ENCODE data around the gene KISS1R. TPM values are rescaled to one million over a fixed set of nuclear protein-coding genes. Genes with fewer than 3 reads are reported as not detected.

Gene KISS1R
- total RNA-seq, 1 experiment from 2014 or later = 16.6 TPM

- H3K4me1 Mint-ChIP-seq (ENCODE audit: low read depth, unreplicated experiment) = no peaks in the 10 kb centered on the region
- no peaks in the 10 kb centered on the region; the same call in 1 of the 2 replicates for H3K4me1 ChIP-seq
- H3K27me3 ChIP-seq (replicated peaks; ENCODE audit: control insufficient read depth, insufficient read depth, low read length) = no peaks in the 10 kb centered on the region
- H3K4me3 Mint-ChIP-seq (ENCODE audit: unreplicated experiment) = no peak overlapping the region
- TF ChIP-seq CTCF (IDR thresholded peaks at IDR 0.05; ENCODE audit: insufficient read depth in 1 of 2, low read depth in 1 of 2, low read length in 1 of 2, severe bottlenecking in 1 of 2, unreplicated experiment in 1 of 2) = no peak
- no peak overlapping the region for H3K4me3 ChIP-seq (ENCODE audit: low read depth, low read length)
- no TSS peak for BruUV-seq (replicated peaks)
- H3K27me3 Mint-ChIP-seq (ENCODE audit: insufficient read depth, unreplicated experiment) = no peaks in the 10 kb centered on the region
- no peaks in the 10 kb centered on the region for H3K9me3 Mint-ChIP-seq (ENCODE audit: unreplicated experiment)
- no peaks in the 10 kb centered on the region for H3K9me3 ChIP-seq
- H3K36me3 ChIP-seq (ENCODE audit: control insufficient read depth, insufficient read depth, low read length) = peaks cover 8% of the 10 kb centered on the region
- DNase-seq = no peak
- CTCF ChIA-PET = no interaction called here
- POLR2A ChIA-PET = no interaction called here
- H3K27ac Mint-ChIP-seq (ENCODE audit: unreplicated experiment) = peak overlapping the region; percentile 55
- intact Hi-C loops (cut with micrococcal nuclease; ENCODE audit: unreplicated experiment) = no loop called here
- H3K36me3 Mint-ChIP-seq (ENCODE audit: insufficient read depth, unreplicated experiment) = peaks cover 79% of the 10 kb centered on the region
These were observed 46.2 kb upstream of the KISS1R start for GRCh38 chr19:870963-871401.

- Mint-ChIP-seq H3K27ac (ENCODE audit: unreplicated experiment) (peak overlapping the region; percentile 55), H3K36me3 (ENCODE audit: insufficient read depth, unreplicated experiment) (peaks cover 79% of the 10 kb centered on the region), H3K4me1 (ENCODE audit: low read depth, unreplicated experiment) (no peaks in the 10 kb centered on the region), H3K27me3 (ENCODE audit: insufficient read depth, unreplicated experiment) (no peaks in the 10 kb centered on the region), H3K4me3 (ENCODE audit: unreplicated experiment) (no peak overlapping the region), H3K9me3 (ENCODE audit: unreplicated experiment) (no peaks in the 10 kb centered on the region)
- Histone ChIP-seq H3K27me3 (replicated peaks; ENCODE audit: control insufficient read depth, insufficient read depth, low read length) (no peaks in the 10 kb centered on the region), H3K9me3 (no peaks in the 10 kb centered on the region), H3K36me3 (ENCODE audit: control insufficient read depth, insufficient read depth, low read length) (peaks cover 8% of the 10 kb centered on the region), H3K4me1 (no peaks in the 10 kb centered on the region; the same call in 1 of the 2 replicates), H3K4me3 (ENCODE audit: low read depth, low read length) (no peak overlapping the region)
- DNase-seq = no peak
- intact Hi-C loops (cut with micrococcal nuclease; ENCODE audit: unreplicated experiment) = no loop called here
- BruUV-seq (replicated peaks) = no TSS peak
- ChIA-PET CTCF (no interaction called here), POLR2A (no interaction called here)
- no peak for TF ChIP-seq CTCF (IDR thresholded peaks at IDR 0.05; ENCODE audit: insufficient read depth in 1 of 2, low read depth in 1 of 2, low read length in 1 of 2, severe bottlenecking in 1 of 2, unreplicated experiment in 1 of 2)
These were observed 45.5 kb upstream of the KISS1R start for GRCh38 chr19:871446-872265.

GRCh38 chr19:872266-872951 lies 44.7 kb upstream of the KISS1R start:
- TF ChIP-seq CTCF (IDR thresholded peaks at IDR 0.05; ENCODE audit: insufficient read depth in 1 of 2, low read depth in 1 of 2, low read length in 1 of 2, severe bottlenecking in 1 of 2, unreplicated experiment in 1 of 2) = no peak
- intact Hi-C loops (cut with micrococcal nuclease; ENCODE audit: unreplicated experiment) = no loop called here
- Histone ChIP-seq H3K9me3 (no peaks in the 10 kb centered on the region), H3K4me1 (no peaks in the 10 kb centered on the region; the same call in 1 of the 2 replicates), H3K27me3 (replicated peaks; ENCODE audit: control insufficient read depth, insufficient read depth, low read length) (no peaks in the 10 kb centered on the region), H3K36me3 (ENCODE audit: control insufficient read depth, insufficient read depth, low read length) (peaks cover 8% of the 10 kb centered on the region), H3K4me3 (ENCODE audit: low read depth, low read length) (no peak overlapping the region)
- Mint-ChIP-seq H3K4me1 (ENCODE audit: low read depth, unreplicated experiment) (no peaks in the 10 kb centered on the region), H3K36me3 (ENCODE audit: insufficient read depth, unreplicated experiment) (peaks cover 75% of the 10 kb centered on the region), H3K4me3 (ENCODE audit: unreplicated experiment) (no peak overlapping the region), H3K27me3 (ENCODE audit: insufficient read depth, unreplicated experiment) (no peaks in the 10 kb centered on the region), H3K27ac (ENCODE audit: unreplicated experiment) (no peak overlapping the region), H3K9me3 (ENCODE audit: unreplicated experiment) (no peaks in the 10 kb centered on the region)
- ChIA-PET CTCF (no interaction called here), POLR2A (no interaction called here)
- no TSS peak for BruUV-seq (replicated peaks)
- peak; percentile 38 to 68 for DNase-seq
